Measurements from ENCODE around the gene ZNF644. TPM values are rescaled to one million over a fixed set of nuclear protein-coding genes. Genes with fewer than 3 reads are reported as not detected.
"Not testable (repeated sequence)": the region's sequence is repeated elsewhere in the genome, so short reads cannot be mapped to it uniquely, and the experiment has no call there.

Gene ZNF644
- total RNA-seq, 5 donors from 2014 or later (not counting 1 experiment from before 2014, with no cell fraction given), result 55.0 to 139 (median 62.7) TPM

DNA sequence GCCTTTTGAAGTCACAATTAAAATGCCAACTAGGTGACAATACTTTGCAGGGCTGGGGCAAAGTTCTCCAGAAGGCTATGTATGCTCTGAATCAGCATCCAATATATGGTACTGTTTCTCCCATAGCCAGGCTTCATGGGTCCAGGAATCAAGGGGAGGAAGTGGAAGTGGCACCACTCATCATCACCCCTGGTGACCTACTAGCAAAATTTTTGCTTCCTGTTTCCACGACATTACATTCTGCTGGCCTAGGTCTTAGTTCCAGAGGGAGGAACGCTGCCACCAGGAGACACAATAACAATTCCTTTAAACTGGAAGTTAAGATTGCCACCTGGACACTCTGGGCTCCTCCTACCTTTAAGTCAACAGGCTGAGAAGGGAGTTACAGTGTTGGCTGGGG is 22.9 kb upstream of the ZNF644 start:
- H3K27ac Mint-ChIP-seq; H3K27ac ChIP-seq (ENCODE audit: low read length): not testable (repeated sequence)
- no CpG with 5 or more reads among the region's 2 CpGs for WGBS (ENCODE audit: insufficient coverage)

DNA sequence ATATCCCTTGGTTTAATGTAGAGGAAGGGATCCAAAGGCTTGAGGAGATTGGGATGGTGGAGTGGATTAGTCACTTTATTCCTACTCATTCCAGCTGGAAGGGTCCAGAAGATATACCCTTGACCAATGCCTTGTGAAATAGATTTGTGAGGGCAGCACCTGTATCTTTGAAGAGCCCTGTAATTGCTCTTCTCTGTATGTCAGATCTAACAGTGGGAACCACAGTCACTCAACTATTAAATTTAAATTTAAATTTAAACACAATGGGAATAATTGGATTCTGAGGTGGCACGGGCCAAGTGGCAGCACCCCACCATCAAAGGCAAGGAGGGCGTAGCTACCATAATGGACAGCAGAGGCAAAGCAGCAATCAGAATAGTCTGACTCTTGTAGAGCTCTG is 20.5 kb upstream of the ZNF644 start:
- H3K9me3 Mint-ChIP-seq; CTCF ChIA-PET; H3K36me3 Mint-ChIP-seq; H3K27me3 Mint-ChIP-seq; H3K4me3 ChIP-seq (ENCODE audit: control insufficient read depth in 1 of 2, extremely low read depth in 1 of 2, low read length in 1 of 2); ATAC-seq (replicated peaks in 1 of 4); DNase-seq; H3K27ac Mint-ChIP-seq; H3K27ac ChIP-seq (ENCODE audit: low read length); H3K36me3 ChIP-seq (ENCODE audit: control insufficient read depth in 2 of 2, extremely low read depth in 1 of 2, insufficient read depth in 1 of 2, low read length in 1 of 2); H3K4me3 Mint-ChIP-seq; H3K9me3 ChIP-seq; H3K4me1 Mint-ChIP-seq; H3K27me3 ChIP-seq (replicated peaks in 1 of 2; ENCODE audit: control insufficient read depth in 2 of 2, extremely low read depth in 1 of 2, insufficient read depth in 2 of 2, low read length in 1 of 2); POLR2A ChIA-PET; H3K4me1 ChIP-seq (ENCODE audit: control insufficient read depth in 1 of 2, extremely low read depth in 1 of 2, insufficient read depth in 2 of 2, low read length in 2 of 2): not testable (repeated sequence)
- no CpG with 5 or more reads among the region's 2 CpGs for WGBS (ENCODE audit: insufficient coverage)

More for the DNA sequence above, 22.9 kb upstream of the ZNF644 start:
- H3K36me3 Mint-ChIP-seq; DNase-seq; POLR2A ChIA-PET; H3K4me1 Mint-ChIP-seq; ATAC-seq (replicated peaks in 1 of 4); H3K9me3 Mint-ChIP-seq; H3K36me3 ChIP-seq (ENCODE audit: control insufficient read depth in 2 of 2, extremely low read depth in 1 of 2, insufficient read depth in 1 of 2, low read length in 1 of 2); CTCF ChIA-PET; H3K27me3 Mint-ChIP-seq; H3K27me3 ChIP-seq (replicated peaks in 1 of 2; ENCODE audit: control insufficient read depth in 2 of 2, extremely low read depth in 1 of 2, insufficient read depth in 2 of 2, low read length in 1 of 2); H3K4me3 ChIP-seq (ENCODE audit: control insufficient read depth in 1 of 2, extremely low read depth in 1 of 2, low read length in 1 of 2); H3K9me3 ChIP-seq; H3K4me3 Mint-ChIP-seq; H3K4me1 ChIP-seq (ENCODE audit: control insufficient read depth in 1 of 2, extremely low read depth in 1 of 2, insufficient read depth in 2 of 2, low read length in 2 of 2): not testable (repeated sequence)

DNA sequence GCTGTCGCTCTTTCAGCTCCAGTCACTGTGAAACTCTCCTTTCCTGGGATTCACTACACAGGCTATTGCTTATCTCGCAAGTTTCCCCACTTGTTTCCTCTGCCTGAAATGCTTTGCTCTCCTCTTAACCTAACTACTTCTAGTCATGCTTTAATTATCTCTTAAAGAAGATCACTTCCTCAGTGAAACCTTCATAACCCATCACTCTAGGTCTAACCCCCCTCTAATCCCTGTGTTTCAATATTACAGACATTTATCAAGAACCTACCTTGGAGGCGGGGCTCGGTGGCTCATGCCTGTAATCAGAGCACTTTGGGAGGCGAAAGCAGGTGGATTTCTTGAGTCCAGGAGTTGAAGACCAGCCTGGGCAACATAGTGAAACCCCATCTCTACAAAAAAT is 16.7 kb upstream of the ZNF644 start:
- Histone ChIP-seq H3K4me3 (ENCODE audit: control insufficient read depth in 1 of 2, extremely low read depth in 1 of 2, low read length in 1 of 2) (no peak overlapping the region), H3K9me3 (no peaks in the 10 kb centered on the region), H3K36me3 (ENCODE audit: control insufficient read depth in 2 of 2, extremely low read depth in 1 of 2, insufficient read depth in 1 of 2, low read length in 1 of 2) (no peaks in the 10 kb centered on the region), H3K27me3 (replicated peaks in 1 of 2; ENCODE audit: control insufficient read depth in 2 of 2, extremely low read depth in 1 of 2, insufficient read depth in 2 of 2, low read length in 1 of 2) (peaks cover 0 to 3% of the 10 kb centered on the region in 2 experiments), H3K4me1 (ENCODE audit: control insufficient read depth in 1 of 2, extremely low read depth in 1 of 2, insufficient read depth in 2 of 2, low read length in 2 of 2) (no peaks in the 10 kb centered on the region), H3K27ac (ENCODE audit: low read length) (no peak overlapping the region)
- peaks cover 4 to 9% (median 8%) of the 10 kb centered on the region in 3 donors for H3K9me3 Mint-ChIP-seq
- H3K27ac Mint-ChIP-seq, result no peak overlapping the region
- POLR2A ChIA-PET, result interaction anchor here (0.5 to 0.7 kb wide), 2 partner anchors 247 to 1374 kb away, joined by 5 to 14 read pairs; no protein-coding TSS in a partner anchor
- H3K4me1 Mint-ChIP-seq, result no peaks in the 10 kb centered on the region
- WGBS (ENCODE audit: insufficient coverage), result 100% methylated on average over 2 of the region's 5 CpGs
- CTCF ChIA-PET, result interaction anchor here in 1 of 2 donors (0.7 kb wide), 1 partner anchor 8 kb away, joined by 6 read pairs; no protein-coding TSS in a partner anchor
- no peak overlapping the region for H3K4me3 Mint-ChIP-seq
- H3K27me3 Mint-ChIP-seq, result peaks cover 0 to 6% of the 10 kb centered on the region in 2 donors
- peaks cover 3% of the 10 kb centered on the region for H3K36me3 Mint-ChIP-seq
- ATAC-seq (replicated peaks in 1 of 4), result no peak
- no peak for DNase-seq

GRCh38 chr1:91036894-91037829 is 15.3 kb upstream of the ZNF644 start:
- Histone ChIP-seq H3K4me1 (ENCODE audit: control insufficient read depth in 1 of 2, extremely low read depth in 1 of 2, insufficient read depth in 2 of 2, low read length in 2 of 2) (no peaks in the 10 kb centered on the region), H3K9me3 (no peaks in the 10 kb centered on the region), H3K36me3 (ENCODE audit: control insufficient read depth in 2 of 2, extremely low read depth in 1 of 2, insufficient read depth in 1 of 2, low read length in 1 of 2) (no peaks in the 10 kb centered on the region), H3K27ac (ENCODE audit: low read length) (no peak overlapping the region), H3K4me3 (ENCODE audit: control insufficient read depth in 1 of 2, extremely low read depth in 1 of 2, low read length in 1 of 2) (no peak overlapping the region), H3K27me3 (replicated peaks in 1 of 2; ENCODE audit: control insufficient read depth in 2 of 2, extremely low read depth in 1 of 2, insufficient read depth in 2 of 2, low read length in 1 of 2) (peaks cover 0 to 3% of the 10 kb centered on the region in 2 experiments)
- Mint-ChIP-seq H3K27me3 (peaks cover 0 to 19% of the 10 kb centered on the region in 2 donors), H3K9me3 (peaks cover 3 to 9% (median 4%) of the 10 kb centered on the region in 3 donors), H3K4me3 (no peak overlapping the region), H3K4me1 (no peaks in the 10 kb centered on the region), H3K27ac (no peak overlapping the region), H3K36me3 (peaks cover 3% of the 10 kb centered on the region)
- ChIA-PET POLR2A (no interaction called here), CTCF (no interaction called here)
- ATAC-seq (replicated peaks in 1 of 4) (no peak), DNase-seq (no peak)
- WGBS (ENCODE audit: insufficient coverage), result no CpG with 5 or more reads among the region's 4 CpGs

- POLR2A ChIA-PET, result interaction anchor here in 1 of 2 donors (0.5 kb wide), 1 partner anchor 23 kb away, joined by 5 read pairs; no protein-coding TSS in a partner anchor
- H3K36me3 Mint-ChIP-seq, result no peaks in the 10 kb centered on the region
- H3K27me3 Mint-ChIP-seq, result peaks cover 9 to 29% of the 10 kb centered on the region in 2 donors
- DNase-seq (no peak), ATAC-seq (replicated peaks in 1 of 4) (no peak)
- no peaks in the 10 kb centered on the region for H3K9me3 Mint-ChIP-seq
- Histone ChIP-seq H3K27me3 (replicated peaks in 1 of 2; ENCODE audit: control insufficient read depth in 2 of 2, extremely low read depth in 1 of 2, insufficient read depth in 2 of 2, low read length in 1 of 2) (peaks cover 0 to 6% of the 10 kb centered on the region in 2 experiments), H3K4me1 (ENCODE audit: control insufficient read depth in 1 of 2, extremely low read depth in 1 of 2, insufficient read depth in 2 of 2, low read length in 2 of 2) (no peaks in the 10 kb centered on the region), H3K4me3 (ENCODE audit: control insufficient read depth in 1 of 2, extremely low read depth in 1 of 2, low read length in 1 of 2) (no peak overlapping the region), H3K36me3 (ENCODE audit: control insufficient read depth in 2 of 2, extremely low read depth in 1 of 2, insufficient read depth in 1 of 2, low read length in 1 of 2) (no peaks in the 10 kb centered on the region), H3K9me3 (no peaks in the 10 kb centered on the region), H3K27ac (ENCODE audit: low read length) (no peak overlapping the region)
- CTCF ChIA-PET, result no interaction called here
- no peak overlapping the region for H3K4me3 Mint-ChIP-seq
- H3K4me1 Mint-ChIP-seq, result no peaks in the 10 kb centered on the region
- no peak overlapping the region for H3K27ac Mint-ChIP-seq
Measured at GRCh38 chr1:91032349-91032748, 10.5 kb upstream of the ZNF644 start.

DNA sequence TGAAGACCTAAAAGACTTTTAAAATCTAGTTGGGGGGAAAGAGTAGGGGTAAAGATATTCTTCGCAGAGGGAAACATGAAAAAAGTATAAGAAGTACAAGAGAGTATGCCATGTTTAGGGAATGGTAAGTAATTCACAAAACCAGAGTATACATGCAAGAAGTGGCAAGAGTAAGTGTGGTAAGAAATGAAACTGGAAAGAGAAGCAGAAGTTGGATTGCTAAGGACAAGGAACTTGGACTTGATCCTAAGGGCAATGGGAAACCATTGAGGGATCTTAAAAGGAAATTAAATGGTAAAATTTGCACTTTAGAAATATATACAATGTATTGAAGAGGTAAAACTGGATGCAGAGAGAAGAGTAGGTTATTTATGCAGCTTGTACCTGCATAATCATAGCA is 9.2 kb upstream of the ZNF644 start:
- WGBS (ENCODE audit: insufficient coverage), result 83% methylated on average over 1 of the region's 1 CpG
- peaks cover 0 to 6% of the 10 kb centered on the region in 2 experiments for H3K27me3 ChIP-seq (replicated peaks in 1 of 2; ENCODE audit: control insufficient read depth in 2 of 2, extremely low read depth in 1 of 2, insufficient read depth in 2 of 2, low read length in 1 of 2)
- DNase-seq (no peak), ATAC-seq (replicated peaks in 1 of 4) (no peak)
- no peak overlapping the region for H3K27ac ChIP-seq (ENCODE audit: low read length)
- no peak overlapping the region for H3K27ac Mint-ChIP-seq
- no peaks in the 10 kb centered on the region for H3K9me3 ChIP-seq
- POLR2A ChIA-PET, result interaction anchor here in 1 of 2 donors (0.6 kb wide), 1 partner anchor 1543 kb away, joined by 4 read pairs; no protein-coding TSS in a partner anchor
- peaks cover 9 to 29% of the 10 kb centered on the region in 2 donors for H3K27me3 Mint-ChIP-seq
- CTCF ChIA-PET, result interaction anchor here in 1 of 2 donors (0.6 kb wide), 1 partner anchor 8 kb away, joined by 6 read pairs; no protein-coding TSS in a partner anchor
- no peak overlapping the region for H3K4me3 ChIP-seq (ENCODE audit: control insufficient read depth in 1 of 2, extremely low read depth in 1 of 2, low read length in 1 of 2)
- H3K4me3 Mint-ChIP-seq, result no peak overlapping the region
- H3K4me1 ChIP-seq (ENCODE audit: control insufficient read depth in 1 of 2, extremely low read depth in 1 of 2, insufficient read depth in 2 of 2, low read length in 2 of 2), result no peaks in the 10 kb centered on the region
- no peaks in the 10 kb centered on the region for H3K36me3 Mint-ChIP-seq
- H3K36me3 ChIP-seq (ENCODE audit: control insufficient read depth in 2 of 2, extremely low read depth in 1 of 2, insufficient read depth in 1 of 2, low read length in 1 of 2), result no peaks in the 10 kb centered on the region
- no peaks in the 10 kb centered on the region for H3K9me3 Mint-ChIP-seq
- H3K4me1 Mint-ChIP-seq, result peaks cover 0 to 2% (median 0%) of the 10 kb centered on the region in 3 donors

Measured in T-cell (primary cell).